ENCODE data around the gene ELOVL4. TPM values are rescaled to one million over a fixed set of nuclear protein-coding genes. Genes with fewer than 3 reads are reported as not detected.

ELOVL4 gene
- total and polyA plus RNA-seq, 2 of the 4 experiments (the other 2 are of a cell fraction) = 2.2 to 2.3 TPM

GRCh38 chr6:79969784-79970183 is 22.4 kb upstream of the ELOVL4 start:
- no peak overlapping the region for H3K4me2 ChIP-seq (ENCODE audit: low read depth, low read length)
- no peak overlapping the region for H4K8ac ChIP-seq (ENCODE audit: low read depth in 2 of 2, low read length in 2 of 2)
- no peak for DNase-seq
- H3K9ac ChIP-seq (ENCODE audit: low read depth, low read length) = no peak overlapping the region
- no peaks in the 10 kb centered on the region for H3K9me1 ChIP-seq (ENCODE audit: insufficient read depth, low read length)
- H3K4ac ChIP-seq (ENCODE audit: low read depth, low read length) = no peak overlapping the region
- BruUV-seq (replicated peaks) = no TSS peak
- no peaks in the 10 kb centered on the region for H3K27me3 ChIP-seq (ENCODE audit: control insufficient read depth, insufficient read depth, low read length)
- no peak overlapping the region for H3K18ac ChIP-seq (ENCODE audit: low read depth, low read length)
- TF ChIP-seq RCOR1 (IDR thresholded peaks at IDR 0.05; ENCODE audit: insufficient replicate concordance, low read length) = no peak
- no peak for TF ChIP-seq CHD1 (IDR thresholded peaks at IDR 0.05; ENCODE audit: low read depth, low read length)
- TF ChIP-seq CEBPB (IDR thresholded peaks at IDR 0.05; ENCODE audit: low read depth, low read length) = no peak
- TF ChIP-seq NFE2L2 (IDR thresholded peaks at IDR 0.05; ENCODE audit: low read depth, low read length) = no peak
- no peak for TF ChIP-seq POLR2A (IDR thresholded peaks at IDR 0.05; ENCODE audit: low read depth, low read length)
- no peak for TF ChIP-seq BHLHE40 (IDR thresholded peaks at IDR 0.05; ENCODE audit: low read depth, low read length)
- no peak for TF ChIP-seq RFX5 (IDR thresholded peaks at IDR 0.05; ENCODE audit: low read depth, low read length)
- TF ChIP-seq MXI1 (IDR thresholded peaks at IDR 0.05; ENCODE audit: borderline replicate concordance, low read depth, low read length) = no peak
- TF ChIP-seq ELK1 (IDR thresholded peaks at IDR 0.05; ENCODE audit: borderline replicate concordance, low read depth, low read length) = no peak
- no peak for TF ChIP-seq MAFK (IDR thresholded peaks at IDR 0.05; ENCODE audit: low read depth, low read length)
- TF ChIP-seq SMC3 (IDR thresholded peaks at IDR 0.05; ENCODE audit: low read depth, low read length) = no peak
- no peak for TF ChIP-seq USF2 (IDR thresholded peaks at IDR 0.05; ENCODE audit: low read depth, low read length)
- TF ChIP-seq MAZ (IDR thresholded peaks at IDR 0.05; ENCODE audit: borderline replicate concordance, low read depth, low read length) = no peak
- no peak for TF ChIP-seq RAD21 (IDR thresholded peaks at IDR 0.05; ENCODE audit: low read length)
- TF ChIP-seq FOS (IDR thresholded peaks at IDR 0.05; ENCODE audit: low read depth, low read length) = no peak
- no peak for TF ChIP-seq CTCF (conservative IDR thresholded peaks at IDR 0.05; ENCODE audit: low read depth, low read length)
- no peak overlapping the region for H4K5ac ChIP-seq (ENCODE audit: low read depth, low read length)
- no peak overlapping the region for H3K27ac ChIP-seq (ENCODE audit: insufficient read depth, low read length)
- intact Hi-C loops (cut with micrococcal nuclease) (no loop called here), dilution Hi-C loops (cut with HindIII; ENCODE audit: low sequenced_read_pairs, unreplicated experiment) (loop anchor here (25.0 kb wide), 1 partner anchor 118 kb away; no protein-coding TSS in a partner anchor), in situ Hi-C loops (cut with MboI; ENCODE audit: low sequenced_read_pairs) (no loop called here)
- no peaks in the 10 kb centered on the region for H3K9me3 ChIP-seq (ENCODE audit: control insufficient read depth, insufficient read depth, low read length)
- H2AK9ac ChIP-seq (replicated peaks; ENCODE audit: low read depth, low read length, poor library complexity) = no peak overlapping the region
- POLR2A ChIA-PET (ENCODE audit: unreplicated experiment) = no interaction called here
- CTCF ChIA-PET = no interaction called here
- H3K36me3 ChIP-seq (ENCODE audit: control insufficient read depth, insufficient read depth, low read length) = no peaks in the 10 kb centered on the region
- H2AFZ ChIP-seq (replicated peaks; ENCODE audit: low read length, poor library complexity) = no peak overlapping the region
- H2BK20ac ChIP-seq (ENCODE audit: low read depth, low read length) = no peak overlapping the region
- no peak overlapping the region for H2AK5ac ChIP-seq (ENCODE audit: low read depth, low read length)
- H2BK5ac ChIP-seq (ENCODE audit: low read depth, low read length, poor library complexity, severe bottlenecking) = no peak overlapping the region
- no peak overlapping the region for H3K4me3 ChIP-seq (ENCODE audit: insufficient read depth, low read depth, low read length)
- H3K14ac ChIP-seq (replicated peaks; ENCODE audit: low read depth, low read length) = no peak overlapping the region
- H4K20me1 ChIP-seq (ENCODE audit: insufficient read depth, low read length) = no peaks in the 10 kb centered on the region
- no peaks in the 10 kb centered on the region for H3K79me1 ChIP-seq (ENCODE audit: low read depth in 1 of 2, low read length in 2 of 2)
- H3K23ac ChIP-seq (ENCODE audit: low read depth, low read length) = no peak overlapping the region
- no peak overlapping the region for H3K56ac ChIP-seq (ENCODE audit: extremely low read depth, insufficient read depth, low read length)
- H4K91ac ChIP-seq (ENCODE audit: insufficient read depth, low read depth, low read length) = no peak overlapping the region
- no peaks in the 10 kb centered on the region for H3K4me1 ChIP-seq (ENCODE audit: control insufficient read depth, insufficient read depth, low read length)
- WGBS, 2 experiments (ENCODE audit: extremely low coverage in 2 of 2, insufficient read length in 1 of 2) = no CpG with 5 or more reads among the region's 5 CpGs
- no peak overlapping the region for H2BK15ac ChIP-seq (ENCODE audit: low read depth, low read length)
- no peak overlapping the region for H2BK120ac ChIP-seq (ENCODE audit: low read depth, low read length)
- ATAC-seq (ENCODE audit: low read depth) = no peak

Measured in IMR-90 (cell line).